Activated CD4-positive, alpha-beta T cell treated with anti-CD3 and anti-CD28 coated beads for 36 hours (primary cell): ENCODE results near the gene TMEM163. TPM values are rescaled to one million over a fixed set of nuclear protein-coding genes. Genes with fewer than 3 reads are reported as not detected.

Source experiments
- ATAC-seq: fragments of 200-7000 bp; cut with Tn5 transposase; one replicate; pipeline ENCODE4 v1.10.0; 2021; ENCODE audit warnings: mild to moderate bottlenecking, moderate library complexity
- CTCF ChIA-PET: fragments of 350-600 bp; sonication (Branson Sonifier 250); formaldehyde crosslinking; loops from one replicate; lab custom pipeline; 2021; ENCODE audit warnings: antibody characterized with exemption; lab: Charles Lee
- POLR2A ChIA-PET: fragments of 350-600 bp; sonication (Branson Sonifier 250); formaldehyde crosslinking; loops from one replicate; lab custom pipeline; 2021; ENCODE audit warnings: antibody characterized with exemption, inconsistent platforms; lab: Charles Lee
- DNase-seq: peaks from one replicate; pipeline ENCODE4 v3.0.0-alpha.2; 2020
- H3K27ac Mint-ChIP-seq: one replicate; pipeline ENCODE4 v1.8.0; 2021; ENCODE audit warnings: mixed read lengths
- H3K27me3 Mint-ChIP-seq: one replicate; pipeline ENCODE4 v1.8.0; 2021; ENCODE audit warnings: mixed read lengths
- H3K36me3 Mint-ChIP-seq: one replicate; pipeline ENCODE4 v1.8.0; 2021; ENCODE audit warnings: low read depth, mixed read lengths
- H3K4me1 Mint-ChIP-seq: one replicate; pipeline ENCODE4 v1.8.0; 2021; ENCODE audit warnings: mixed read lengths
- H3K4me3 Mint-ChIP-seq: one replicate; pipeline ENCODE4 v1.8.0; 2021; ENCODE audit warnings: mild to moderate bottlenecking, moderate library complexity, mixed read lengths
- H3K9me3 Mint-ChIP-seq: one replicate; pipeline ENCODE4 v1.8.0; 2021; ENCODE audit warnings: low read depth, mixed read lengths
- intact Hi-C, 2 experiments: fragments of 100-400 bp; cut with DNase I in 1 of 2; cut with micrococcal nuclease in 1 of 2; formaldehyde crosslinking; loops; one replicate each; pipeline versions ENCODE4 v1.14.2 to v1.15.1; 2022 to 2024; cut with DNase I, micrococcal nuclease
- total RNA-seq, 2 experiments: library from RNA; stranded (reverse); gene quantifications; one replicate each; pipeline ENCODE4 v1.2.3, GENCODE V29; 2021

Gene TMEM163
- total RNA-seq, 2 experiments from 2014 or later: 0.11 TPM; not detected in 1

GRCh38 chr2:134550566-134551164, 168.1 kb downstream of the TMEM163 start:
- no peak overlapping the region for H3K4me3 Mint-ChIP-seq
- intact Hi-C loops: no loop called here
- DNase-seq: no peak
- no peak overlapping the region for H3K27ac Mint-ChIP-seq
- no peaks in the 10 kb centered on the region for H3K36me3 Mint-ChIP-seq
- no peaks in the 10 kb centered on the region for H3K4me1 Mint-ChIP-seq
- no peaks in the 10 kb centered on the region for H3K9me3 Mint-ChIP-seq
- ATAC-seq: no peak
- ChIA-PET CTCF (no interaction called here), POLR2A (no interaction called here)
- H3K27me3 Mint-ChIP-seq: no peaks in the 10 kb centered on the region

- ChIA-PET CTCF (no interaction called here), POLR2A (no interaction called here)
- Mint-ChIP-seq H3K4me3 (no peak overlapping the region), H3K36me3 (no peaks in the 10 kb centered on the region), H3K27me3 (peaks cover 4% of the 10 kb centered on the region), H3K27ac (no peak overlapping the region), H3K4me1 (no peaks in the 10 kb centered on the region), H3K9me3 (no peaks in the 10 kb centered on the region)
- intact Hi-C loops: no loop called here
- ATAC-seq (no peak), DNase-seq (no peak)
These were observed 169.7 kb downstream of the TMEM163 start for GRCh38 chr2:134549104-134549503.

GRCh38 chr2:134540990-134541389, 177.8 kb downstream of the TMEM163 start:
- POLR2A ChIA-PET: no interaction called here
- Mint-ChIP-seq H3K27ac (no peak overlapping the region), H3K27me3 (peaks cover 5% of the 10 kb centered on the region), H3K4me1 (no peaks in the 10 kb centered on the region), H3K4me3 (no peak overlapping the region), H3K9me3 (no peaks in the 10 kb centered on the region), H3K36me3 (no peaks in the 10 kb centered on the region)
- DNase-seq (no peak), ATAC-seq (no peak)
- intact Hi-C loops: no loop called here
- CTCF ChIA-PET: no interaction called here

GRCh38 chr2:134539981-134540380, 178.8 kb downstream of the TMEM163 start:
- Mint-ChIP-seq H3K36me3 (no peaks in the 10 kb centered on the region), H3K27ac (no peak overlapping the region), H3K27me3 (peaks cover 5% of the 10 kb centered on the region), H3K4me3 (no peak overlapping the region), H3K9me3 (no peaks in the 10 kb centered on the region), H3K4me1 (no peaks in the 10 kb centered on the region)
- intact Hi-C loops: no loop called here
- POLR2A ChIA-PET: no interaction called here
- ATAC-seq (no peak), DNase-seq (no peak)
- CTCF ChIA-PET: no interaction called here

- Mint-ChIP-seq H3K27ac (no peak overlapping the region), H3K9me3 (no peaks in the 10 kb centered on the region), H3K4me3 (no peak overlapping the region), H3K36me3 (no peaks in the 10 kb centered on the region), H3K4me1 (no peaks in the 10 kb centered on the region), H3K27me3 (no peaks in the 10 kb centered on the region)
- POLR2A ChIA-PET: no interaction called here
- CTCF ChIA-PET: no interaction called here
- intact Hi-C loops: no loop called here
- no peak for ATAC-seq
- DNase-seq: no peak
These were observed 181.1 kb downstream of the TMEM163 start for GRCh38 chr2:134537702-134538101.

GRCh38 chr2:134537121-134537520, 181.7 kb downstream of the TMEM163 start:
- ATAC-seq: no peak
- no peaks in the 10 kb centered on the region for H3K27me3 Mint-ChIP-seq
- H3K9me3 Mint-ChIP-seq: no peaks in the 10 kb centered on the region
- no peak overlapping the region for H3K4me3 Mint-ChIP-seq
- no peaks in the 10 kb centered on the region for H3K36me3 Mint-ChIP-seq
- ChIA-PET POLR2A (no interaction called here), CTCF (no interaction called here)
- DNase-seq: no peak
- intact Hi-C loops: no loop called here
- H3K27ac Mint-ChIP-seq: no peak overlapping the region
- no peaks in the 10 kb centered on the region for H3K4me1 Mint-ChIP-seq

GRCh38 chr2:134536296-134536695, 182.5 kb downstream of the TMEM163 start:
- H3K4me3 Mint-ChIP-seq: no peak overlapping the region
- H3K27me3 Mint-ChIP-seq: no peaks in the 10 kb centered on the region
- DNase-seq (no peak), ATAC-seq (no peak)
- H3K4me1 Mint-ChIP-seq: no peaks in the 10 kb centered on the region
- H3K27ac Mint-ChIP-seq: no peak overlapping the region
- CTCF ChIA-PET: interaction anchor here (0.8 kb wide), 1 partner anchor 189 kb away, joined by 4 read pairs; no protein-coding TSS in a partner anchor
- H3K36me3 Mint-ChIP-seq: no peaks in the 10 kb centered on the region
- intact Hi-C loops: no loop called here
- no peaks in the 10 kb centered on the region for H3K9me3 Mint-ChIP-seq
- POLR2A ChIA-PET: no interaction called here

GRCh38 chr2:134532537-134532936, 186.3 kb downstream of the TMEM163 start:
- ChIA-PET POLR2A (no interaction called here), CTCF (no interaction called here)
- intact Hi-C loops: no loop called here
- no peak for ATAC-seq
- H3K4me1 Mint-ChIP-seq: no peaks in the 10 kb centered on the region
- H3K9me3 Mint-ChIP-seq: no peaks in the 10 kb centered on the region
- no peaks in the 10 kb centered on the region for H3K27me3 Mint-ChIP-seq
- DNase-seq: no peak
- no peak overlapping the region for H3K27ac Mint-ChIP-seq
- H3K36me3 Mint-ChIP-seq: no peaks in the 10 kb centered on the region
- no peak overlapping the region for H3K4me3 Mint-ChIP-seq

- no peaks in the 10 kb centered on the region for H3K36me3 Mint-ChIP-seq
- H3K27ac Mint-ChIP-seq: no peak overlapping the region
- no peaks in the 10 kb centered on the region for H3K4me1 Mint-ChIP-seq
- no peaks in the 10 kb centered on the region for H3K27me3 Mint-ChIP-seq
- ATAC-seq: no peak
- ChIA-PET POLR2A (no interaction called here), CTCF (no interaction called here)
- DNase-seq: no peak
- H3K4me3 Mint-ChIP-seq: no peak overlapping the region
- intact Hi-C loops: no loop called here
- no peaks in the 10 kb centered on the region for H3K9me3 Mint-ChIP-seq
These were observed 191.4 kb downstream of the TMEM163 start for GRCh38 chr2:134527381-134527780.

- no peak for DNase-seq
- H3K36me3 Mint-ChIP-seq: no peaks in the 10 kb centered on the region
- CTCF ChIA-PET: no interaction called here
- no peak overlapping the region for H3K27ac Mint-ChIP-seq
- no peaks in the 10 kb centered on the region for H3K4me1 Mint-ChIP-seq
- no peaks in the 10 kb centered on the region for H3K27me3 Mint-ChIP-seq
- no peaks in the 10 kb centered on the region for H3K9me3 Mint-ChIP-seq
- intact Hi-C loops: no loop called here
- no peak for ATAC-seq
- POLR2A ChIA-PET: no interaction called here
- H3K4me3 Mint-ChIP-seq: no peak overlapping the region
These were observed 196.0 kb downstream of the TMEM163 start for GRCh38 chr2:134522496-134523455.

- no peaks in the 10 kb centered on the region for H3K36me3 Mint-ChIP-seq
- CTCF ChIA-PET: no interaction called here
- intact Hi-C loops: no loop called here
- no peaks in the 10 kb centered on the region for H3K9me3 Mint-ChIP-seq
- no peaks in the 10 kb centered on the region for H3K4me1 Mint-ChIP-seq
- H3K27me3 Mint-ChIP-seq: no peaks in the 10 kb centered on the region
- H3K27ac Mint-ChIP-seq: no peak overlapping the region
- no peak for DNase-seq
- POLR2A ChIA-PET: no interaction called here
- H3K4me3 Mint-ChIP-seq: no peak overlapping the region
- ATAC-seq: no peak
These were observed 200.7 kb downstream of the TMEM163 start for GRCh38 chr2:134518101-134518500.

GRCh38 chr2:134515137-134515536, 203.7 kb downstream of the TMEM163 start:
- Mint-ChIP-seq H3K4me3 (no peak overlapping the region), H3K9me3 (no peaks in the 10 kb centered on the region), H3K27ac (no peak overlapping the region), H3K27me3 (no peaks in the 10 kb centered on the region), H3K4me1 (no peaks in the 10 kb centered on the region), H3K36me3 (no peaks in the 10 kb centered on the region)
- CTCF ChIA-PET: no interaction called here
- POLR2A ChIA-PET: no interaction called here
- intact Hi-C loops: no loop called here
- DNase-seq: no peak
- ATAC-seq: no peak
